Activated naive CD4-positive, alpha-beta T cell treated with anti-CD3 and anti-CD28 coated beads for 36 hours (primary cell): ENCODE results near the gene B3GNT7. TPM values are rescaled to one million over a fixed set of nuclear protein-coding genes. Genes with fewer than 3 reads are reported as not detected.

Experiments used
- CTCF ChIA-PET: fragments of 350-600 bp; sonication (Branson Sonifier 250); formaldehyde crosslinking; loops from one replicate; lab custom pipeline; 2021; ENCODE audit warnings: antibody characterized with exemption; lab: Charles Lee
- DNase-seq: peaks from one replicate; pipeline ENCODE4 v3.0.0-alpha.2; 2020
- H3K27ac Mint-ChIP-seq: one replicate; pipeline ENCODE4 v1.8.0; 2021; ENCODE audit warnings: mild to moderate bottlenecking, mixed read lengths
- H3K27me3 Mint-ChIP-seq: one replicate; pipeline ENCODE4 v1.8.0; 2021; ENCODE audit warnings: low read depth, mixed read lengths
- H3K36me3 Mint-ChIP-seq: one replicate; pipeline ENCODE4 v1.8.0; 2021; ENCODE audit warnings: low read depth, mixed read lengths
- H3K4me1 Mint-ChIP-seq: one replicate; pipeline ENCODE4 v1.8.0; 2021; ENCODE audit warnings: low read depth, mixed read lengths
- H3K4me3 Mint-ChIP-seq: one replicate; pipeline ENCODE4 v1.8.0; 2021; ENCODE audit warnings: mild to moderate bottlenecking, moderate library complexity, mixed read lengths
- H3K9me3 Mint-ChIP-seq: one replicate; pipeline ENCODE4 v1.8.0; 2021; ENCODE audit warnings: mixed read lengths
- intact Hi-C: fragments of 100-400 bp; cut with micrococcal nuclease; formaldehyde crosslinking; loops from one replicate; pipeline ENCODE4 v1.15.1; 2023
- total RNA-seq, 2 experiments: library from RNA; stranded (reverse); gene quantifications; one replicate each; pipeline ENCODE4 v1.2.3, GENCODE V29; 2021

Gene B3GNT7
- total RNA-seq, 2 experiments from 2014 or later: not detected

- Mint-ChIP-seq H3K9me3 (no peaks in the 10 kb centered on the region), H3K4me3 (no peak overlapping the region), H3K4me1 (peaks cover 8% of the 10 kb centered on the region), H3K36me3 (no peaks in the 10 kb centered on the region), H3K27ac (no peak overlapping the region), H3K27me3 (no peaks in the 10 kb centered on the region)
- intact Hi-C loops: no loop called here
- CTCF ChIA-PET: interaction anchor here (0.6 kb wide), 1 partner anchor 1069 kb away, joined by 3 read pairs; no protein-coding TSS in a partner anchor
- no peak for DNase-seq
Measured at GRCh38 chr2:231359441-231359840, 36.1 kb upstream of the B3GNT7 start.

GRCh38 chr2:231359948-231360347 lies 35.6 kb upstream of the B3GNT7 start:
- no peak for DNase-seq
- intact Hi-C loops: no loop called here
- Mint-ChIP-seq H3K27ac (no peak overlapping the region), H3K9me3 (no peaks in the 10 kb centered on the region), H3K4me3 (no peak overlapping the region), H3K36me3 (no peaks in the 10 kb centered on the region), H3K4me1 (peaks cover 8% of the 10 kb centered on the region), H3K27me3 (no peaks in the 10 kb centered on the region)
- CTCF ChIA-PET: interaction anchor here (0.6 kb wide), 1 partner anchor 1069 kb away, joined by 3 read pairs; no protein-coding TSS in a partner anchor

GRCh38 chr2:231360401-231360800 lies 35.1 kb upstream of the B3GNT7 start:
- Mint-ChIP-seq H3K27ac (no peak overlapping the region), H3K36me3 (no peaks in the 10 kb centered on the region), H3K27me3 (no peaks in the 10 kb centered on the region), H3K4me3 (no peak overlapping the region), H3K9me3 (no peaks in the 10 kb centered on the region), H3K4me1 (peaks cover 8% of the 10 kb centered on the region)
- no peak for DNase-seq
- intact Hi-C loops: no loop called here
- CTCF ChIA-PET: no interaction called here

GRCh38 chr2:231360881-231361371 lies 34.6 kb upstream of the B3GNT7 start:
- intact Hi-C loops: no loop called here
- no peaks in the 10 kb centered on the region for H3K9me3 Mint-ChIP-seq
- no peak overlapping the region for H3K27ac Mint-ChIP-seq
- H3K27me3 Mint-ChIP-seq: no peaks in the 10 kb centered on the region
- H3K36me3 Mint-ChIP-seq: no peaks in the 10 kb centered on the region
- CTCF ChIA-PET: no interaction called here
- no peak for DNase-seq
- H3K4me3 Mint-ChIP-seq: no peak overlapping the region
- H3K4me1 Mint-ChIP-seq: peaks cover 8% of the 10 kb centered on the region

GRCh38 chr2:231361701-231362554 lies 33.6 kb upstream of the B3GNT7 start:
- no peaks in the 10 kb centered on the region for H3K27me3 Mint-ChIP-seq
- H3K4me3 Mint-ChIP-seq: no peak overlapping the region
- DNase-seq: peak; percentile 21
- no peak overlapping the region for H3K27ac Mint-ChIP-seq
- CTCF ChIA-PET: interaction anchor here (0.6 to 1.3 kb wide), 2 partner anchors 56 to 90 kb away, joined by 3 read pairs; no protein-coding TSS in a partner anchor
- H3K4me1 Mint-ChIP-seq: peaks cover 8% of the 10 kb centered on the region
- H3K36me3 Mint-ChIP-seq: no peaks in the 10 kb centered on the region
- intact Hi-C loops: no loop called here
- H3K9me3 Mint-ChIP-seq: no peaks in the 10 kb centered on the region

GRCh38 chr2:231362555-231363184 lies 32.8 kb upstream of the B3GNT7 start:
- DNase-seq: no peak
- intact Hi-C loops: no loop called here
- Mint-ChIP-seq H3K9me3 (no peaks in the 10 kb centered on the region), H3K36me3 (no peaks in the 10 kb centered on the region), H3K27me3 (no peaks in the 10 kb centered on the region), H3K27ac (no peak overlapping the region), H3K4me1 (peaks cover 8% of the 10 kb centered on the region), H3K4me3 (no peak overlapping the region)
- CTCF ChIA-PET: interaction anchor here (1.3 kb wide), 1 partner anchor 89 kb away, joined by 3 read pairs; no protein-coding TSS in a partner anchor

GRCh38 chr2:231364061-231364460 lies 31.4 kb upstream of the B3GNT7 start:
- Mint-ChIP-seq H3K4me1 (peaks cover 8% of the 10 kb centered on the region), H3K27me3 (no peaks in the 10 kb centered on the region), H3K4me3 (no peak overlapping the region), H3K27ac (no peak overlapping the region), H3K36me3 (no peaks in the 10 kb centered on the region), H3K9me3 (no peaks in the 10 kb centered on the region)
- intact Hi-C loops: no loop called here
- DNase-seq: no peak
- CTCF ChIA-PET: interaction anchor here (2.2 kb wide), 1 partner anchor 11 kb away, joined by 6 read pairs; no protein-coding TSS in a partner anchor

GRCh38 chr2:231364961-231365810 lies 30.3 kb upstream of the B3GNT7 start:
- CTCF ChIA-PET: interaction anchor here (2.2 kb wide), 1 partner anchor 10 kb away, joined by 6 read pairs; no protein-coding TSS in a partner anchor
- Mint-ChIP-seq H3K27ac (no peak overlapping the region), H3K27me3 (no peaks in the 10 kb centered on the region), H3K36me3 (no peaks in the 10 kb centered on the region), H3K4me1 (peaks cover 8% of the 10 kb centered on the region), H3K9me3 (no peaks in the 10 kb centered on the region), H3K4me3 (no peak overlapping the region)
- no peak for DNase-seq
- intact Hi-C loops: no loop called here

- Mint-ChIP-seq H3K4me1 (peaks cover 3% of the 10 kb centered on the region), H3K4me3 (no peak overlapping the region), H3K9me3 (no peaks in the 10 kb centered on the region), H3K27me3 (no peaks in the 10 kb centered on the region), H3K36me3 (no peaks in the 10 kb centered on the region), H3K27ac (no peak overlapping the region)
- DNase-seq: no peak
- intact Hi-C loops: no loop called here
- CTCF ChIA-PET: no interaction called here
Measured at GRCh38 chr2:231367178-231367577, 28.3 kb upstream of the B3GNT7 start.

- no peak overlapping the region for H3K4me3 Mint-ChIP-seq
- H3K27ac Mint-ChIP-seq: no peak overlapping the region
- DNase-seq: no peak
- intact Hi-C loops: no loop called here
- CTCF ChIA-PET: no interaction called here
- H3K36me3 Mint-ChIP-seq: no peaks in the 10 kb centered on the region
- H3K9me3 Mint-ChIP-seq: no peaks in the 10 kb centered on the region
- H3K4me1 Mint-ChIP-seq: no peaks in the 10 kb centered on the region
- H3K27me3 Mint-ChIP-seq: no peaks in the 10 kb centered on the region
Measured at GRCh38 chr2:231369580-231370428, 25.7 kb upstream of the B3GNT7 start.

GRCh38 chr2:231370429-231370748 lies 25.1 kb upstream of the B3GNT7 start:
- Mint-ChIP-seq H3K36me3 (no peaks in the 10 kb centered on the region), H3K9me3 (no peaks in the 10 kb centered on the region), H3K4me1 (no peaks in the 10 kb centered on the region), H3K4me3 (no peak overlapping the region), H3K27ac (no peak overlapping the region), H3K27me3 (no peaks in the 10 kb centered on the region)
- intact Hi-C loops: no loop called here
- DNase-seq: no peak
- CTCF ChIA-PET: no interaction called here
